Measurements from ENCODE around the gene GRAMD1A.
"Not testable (repeated sequence)": the region's sequence is repeated elsewhere in the genome, so short reads cannot be mapped to it uniquely, and the experiment has no call there.

GRAMD1A gene

GRCh38 chr19:35000647-35001501, 751 bp downstream of the GRAMD1A start:
- TF ChIP-seq CTCF (IDR thresholded peaks at IDR 0.05; ENCODE audit: borderline replicate concordance, insufficient read depth, low read depth, low read length): no peak
- peak overlapping the region; percentile 85 for H3K4me3 ChIP-seq (ENCODE audit: low read depth, low read length)

- TF ChIP-seq CTCF (IDR thresholded peaks at IDR 0.05; ENCODE audit: borderline replicate concordance, insufficient read depth, low read depth, low read length): no peak
- no peak overlapping the region for H3K4me3 ChIP-seq (ENCODE audit: low read depth, low read length)
Measured at GRCh38 chr19:35002037-35002535, 2.0 kb downstream of the GRAMD1A start.

GRCh38 chr19:35004517-35005255, 4.6 kb downstream of the GRAMD1A start:
- no peak for TF ChIP-seq CTCF (IDR thresholded peaks at IDR 0.05; ENCODE audit: borderline replicate concordance, insufficient read depth, low read depth, low read length)

GRCh38 chr19:35005256-35005977, 5.3 kb downstream of the GRAMD1A start:
- TF ChIP-seq CTCF (IDR thresholded peaks at IDR 0.05; ENCODE audit: borderline replicate concordance, insufficient read depth, low read depth, low read length): no peak
- H3K4me3 ChIP-seq (ENCODE audit: low read depth, low read length): no peak overlapping the region

More at GRCh38 chr19:35004517-35005255, 4.6 kb downstream of the GRAMD1A start:
- no peak overlapping the region for H3K4me3 ChIP-seq (ENCODE audit: low read depth, low read length)

- not testable (repeated sequence) for H3K4me3 ChIP-seq (ENCODE audit: low read depth, low read length)
Measured at GRCh38 chr19:35006007-35006341, 5.9 kb downstream of the GRAMD1A start.

GRCh38 chr19:35006342-35006998, 6.3 kb downstream of the GRAMD1A start:
- H3K4me3 ChIP-seq (ENCODE audit: low read depth, low read length): no peak overlapping the region
- TF ChIP-seq CTCF (IDR thresholded peaks at IDR 0.05; ENCODE audit: borderline replicate concordance, insufficient read depth, low read depth, low read length): no peak

- H3K4me3 ChIP-seq (ENCODE audit: low read depth, low read length): no peak overlapping the region
- TF ChIP-seq CTCF (IDR thresholded peaks at IDR 0.05; ENCODE audit: borderline replicate concordance, insufficient read depth, low read depth, low read length): no peak
Measured at GRCh38 chr19:35006999-35007365, 6.9 kb downstream of the GRAMD1A start.

GRCh38 chr19:35007427-35007826, 7.3 kb downstream of the GRAMD1A start:
- not testable (repeated sequence) for H3K4me3 ChIP-seq (ENCODE audit: low read depth, low read length)
